Fibroblast of lung (primary cell): ENCODE results near the gene MYH10. TPM values are rescaled to one million over a fixed set of nuclear protein-coding genes. Genes with fewer than 3 reads are reported as not detected.

Source experiments
- DNase-seq, 2 donors: peaks; one replicate each; pipeline versions ENCODE4 v3.0.0 to v3.0.0-alpha.2; 2010; ENCODE audit warnings: low read depth in 2 of 2
- H2AFZ ChIP-seq: 2 replicates; pipeline ENCODE4 v1.5.1; 2012; ENCODE audit warnings: low read length, control low read depth, inconsistent platforms
- H3K27ac ChIP-seq: 2 replicates; pipeline ENCODE4 v1.5.1; 2011; ENCODE audit warnings: low read length, control low read depth; ENCODE audit not compliant: insufficient read depth
- H3K27me3 ChIP-seq: 2 replicates; pipeline ENCODE4 v1.5.1; 2011; ENCODE audit warnings: mild to moderate bottlenecking, low read length; ENCODE audit not compliant: control insufficient read depth, insufficient read depth
- H3K36me3 ChIP-seq: 2 replicates; pipeline ENCODE4 v1.5.1; 2011; ENCODE audit warnings: low read length; ENCODE audit not compliant: control insufficient read depth, insufficient read depth
- H3K4me1 ChIP-seq: 2 replicates; pipeline ENCODE4 v1.5.1; 2011; ENCODE audit warnings: low read length; ENCODE audit not compliant: control insufficient read depth, insufficient read depth; ENCODE audit errors: extremely low read depth
- H3K4me2 ChIP-seq: 2 replicates; pipeline ENCODE4 v1.5.1; 2011; ENCODE audit warnings: low read length, control low read depth; ENCODE audit not compliant: insufficient read depth; ENCODE audit errors: extremely low read depth
- H3K4me3 ChIP-seq, 4 experiments: fragments of 200-600 bp in 1 of 4; sonication (generic) in 1 of 4; replicated peaks in 1 of 4; 2 replicates each; pipeline ENCODE4 v1.5.1; 2011 to 2016; ENCODE audit warnings: low read length in 4 of 4, low read depth in 3 of 4, mild to moderate bottlenecking in 3 of 4, control low read depth in 2 of 4, inconsistent platforms in 1 of 4, mixed read lengths in 1 of 4; ENCODE audit not compliant: insufficient read depth in 1 of 4; ENCODE audit errors: control extremely low read depth in 1 of 4
- H3K79me2 ChIP-seq: 2 replicates; pipeline ENCODE4 v1.5.1; 2012; ENCODE audit warnings: mild to moderate bottlenecking, low read length, inconsistent platforms; ENCODE audit not compliant: control insufficient read depth, insufficient read depth
- H3K9ac ChIP-seq: 2 replicates; pipeline ENCODE4 v1.5.1; 2011; ENCODE audit warnings: mild to moderate bottlenecking, low read length, control low read depth; ENCODE audit not compliant: insufficient read depth
- H3K9me3 ChIP-seq: 2 replicates; pipeline ENCODE4 v1.5.1; 2012; ENCODE audit warnings: low read depth, low read length; ENCODE audit not compliant: control insufficient read depth, insufficient read depth
- H4K20me1 ChIP-seq: 2 replicates; pipeline ENCODE4 v1.5.1; 2011; ENCODE audit warnings: low read length; ENCODE audit not compliant: control insufficient read depth, insufficient read depth; ENCODE audit errors: extremely low read depth
- EZH2 ChIP-seq: IDR thresholded peaks from 2 replicates; pipeline ENCODE4 v1.5.1; 2012; ENCODE audit warnings: low read length, control low read depth, mild to moderate bottlenecking; ENCODE audit errors: missing control alignments
- polyA plus RNA-seq, 2 donors: library from polyadenylated mRNA; depleted of rRNA in 1 of 2; stranded (reverse) in 1 of 2; unstranded in 1 of 2; fragments of >200 nt; gene quantifications; 2 replicates each; pipeline ENCODE4 v1.2.1, GENCODE V29; 2011 to 2012; ENCODE audit warnings: missing spikeins in 1 of 2
- total RNA-seq: library from RNA; depleted of rRNA; stranded (reverse); fragments of >200 nt; gene quantifications from 2 replicates; pipeline ENCODE4 v1.2.1, GENCODE V29; 2014
- TF ChIP-seq, protein P1 (sequence below), 2 donors: IDR thresholded peaks in 1 of 2; conservative IDR thresholded peaks in 1 of 2; 1 replicate in 1 of 2; 2 replicates in 1 of 2; pipeline ENCODE4 v1.5.1; 2011 to 2012; ENCODE audit warnings: low read length in 2 of 2, control low read depth in 1 of 2, inconsistent platforms in 1 of 2, low read depth in 1 of 2, mild to moderate bottlenecking in 1 of 2

MYH10 gene
- total and polyA plus RNA-seq, 2 donors (not counting 1 experiment from before 2014, with no cell fraction given): 54.6 to 104 TPM

DNA sequence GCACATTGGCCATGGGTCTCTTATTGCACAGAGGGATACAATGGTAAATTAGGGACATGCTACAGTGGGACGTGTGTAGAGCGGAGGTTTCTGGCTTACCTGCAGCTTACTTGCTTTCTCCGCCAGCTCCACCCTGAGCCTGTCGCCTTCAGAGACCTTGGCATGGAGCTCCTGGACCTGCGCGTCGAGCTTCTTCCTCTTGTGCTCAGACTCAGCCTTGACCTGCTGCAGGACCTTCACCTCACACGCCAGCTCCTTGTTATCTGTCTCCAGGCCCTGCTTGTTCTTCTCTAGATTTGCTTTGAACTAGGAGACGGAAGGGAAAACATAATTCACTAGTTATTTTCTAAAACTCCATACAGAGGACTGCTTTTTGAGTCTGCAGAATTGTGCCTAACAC is 131.4 kb downstream of the MYH10 start:
- no peak overlapping the region for H2AFZ ChIP-seq
- H3K36me3 ChIP-seq: peaks cover 16% of the 10 kb centered on the region
- H3K27ac ChIP-seq: no peak overlapping the region
- no peak overlapping the region for H3K4me2 ChIP-seq
- H3K4me1 ChIP-seq: no peaks in the 10 kb centered on the region
- DNase-seq: no peak
- no peak overlapping the region for H3K4me3 ChIP-seq
- no peaks in the 10 kb centered on the region for H3K9me3 ChIP-seq
- no peaks in the 10 kb centered on the region for H3K79me2 ChIP-seq
- H3K27me3 ChIP-seq: no peaks in the 10 kb centered on the region
- H4K20me1 ChIP-seq: no peaks in the 10 kb centered on the region
- TF ChIP-seq, protein P1, sequence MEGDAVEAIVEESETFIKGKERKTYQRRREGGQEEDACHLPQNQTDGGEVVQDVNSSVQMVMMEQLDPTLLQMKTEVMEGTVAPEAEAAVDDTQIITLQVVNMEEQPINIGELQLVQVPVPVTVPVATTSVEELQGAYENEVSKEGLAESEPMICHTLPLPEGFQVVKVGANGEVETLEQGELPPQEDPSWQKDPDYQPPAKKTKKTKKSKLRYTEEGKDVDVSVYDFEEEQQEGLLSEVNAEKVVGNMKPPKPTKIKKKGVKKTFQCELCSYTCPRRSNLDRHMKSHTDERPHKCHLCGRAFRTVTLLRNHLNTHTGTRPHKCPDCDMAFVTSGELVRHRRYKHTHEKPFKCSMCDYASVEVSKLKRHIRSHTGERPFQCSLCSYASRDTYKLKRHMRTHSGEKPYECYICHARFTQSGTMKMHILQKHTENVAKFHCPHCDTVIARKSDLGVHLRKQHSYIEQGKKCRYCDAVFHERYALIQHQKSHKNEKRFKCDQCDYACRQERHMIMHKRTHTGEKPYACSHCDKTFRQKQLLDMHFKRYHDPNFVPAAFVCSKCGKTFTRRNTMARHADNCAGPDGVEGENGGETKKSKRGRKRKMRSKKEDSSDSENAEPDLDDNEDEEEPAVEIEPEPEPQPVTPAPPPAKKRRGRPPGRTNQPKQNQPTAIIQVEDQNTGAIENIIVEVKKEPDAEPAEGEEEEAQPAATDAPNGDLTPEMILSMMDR (conservative IDR thresholded peaks at IDR 0.05 in 1 of 2, IDR thresholded peaks at IDR 0.05 in 1 of 2; ENCODE audit: low read depth in 1 of 2, low read length in 2 of 2): no peak
- no peak for TF ChIP-seq EZH2
- H3K9ac ChIP-seq: no peak overlapping the region

DNA sequence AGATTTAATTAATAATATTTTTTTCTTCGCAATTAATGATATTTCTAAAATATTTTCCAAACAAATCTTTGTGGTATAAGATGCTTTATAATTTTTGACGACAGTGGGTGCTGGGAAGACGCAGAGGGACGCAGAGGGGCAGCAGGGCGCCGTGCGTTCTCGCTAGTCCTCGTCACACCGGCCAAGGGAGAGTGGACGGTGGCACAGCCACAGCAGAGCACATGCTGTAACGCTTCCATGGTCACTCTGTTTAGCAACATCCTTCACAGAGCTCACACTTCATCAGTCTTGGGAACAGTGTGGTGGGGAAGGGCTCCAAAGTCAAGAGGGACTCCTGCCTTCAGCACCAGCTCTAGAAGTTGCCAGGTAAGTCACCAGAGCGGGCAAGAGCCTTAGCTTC is 134.4 kb downstream of the MYH10 start:
- H3K36me3 ChIP-seq: peaks cover 16% of the 10 kb centered on the region
- H3K9ac ChIP-seq: no peak overlapping the region
- no peaks in the 10 kb centered on the region for H4K20me1 ChIP-seq
- H3K4me1 ChIP-seq: no peaks in the 10 kb centered on the region
- no peaks in the 10 kb centered on the region for H3K9me3 ChIP-seq
- no peak overlapping the region for H3K4me2 ChIP-seq
- H2AFZ ChIP-seq: no peak overlapping the region
- H3K79me2 ChIP-seq: no peaks in the 10 kb centered on the region
- no peaks in the 10 kb centered on the region for H3K27me3 ChIP-seq
- H3K27ac ChIP-seq: no peak overlapping the region
- TF ChIP-seq, protein P1 (conservative IDR thresholded peaks at IDR 0.05 in 1 of 2, IDR thresholded peaks at IDR 0.05 in 1 of 2; ENCODE audit: low read depth in 1 of 2, low read length in 2 of 2): no peak
- TF ChIP-seq EZH2: no peak
- DNase-seq: no peak
- no peak overlapping the region for H3K4me3 ChIP-seq

GRCh38 chr17:8494506-8495111 is 135.9 kb downstream of the MYH10 start:
- H3K79me2 ChIP-seq: no peaks in the 10 kb centered on the region
- no peaks in the 10 kb centered on the region for H4K20me1 ChIP-seq
- no peak overlapping the region for H3K9ac ChIP-seq
- H3K36me3 ChIP-seq: peaks cover 12% of the 10 kb centered on the region
- DNase-seq: no peak
- no peak overlapping the region for H3K4me2 ChIP-seq
- H2AFZ ChIP-seq: no peak overlapping the region
- H3K27ac ChIP-seq: no peak overlapping the region
- TF ChIP-seq, protein P1 (conservative IDR thresholded peaks at IDR 0.05 in 1 of 2, IDR thresholded peaks at IDR 0.05 in 1 of 2; ENCODE audit: low read depth in 1 of 2, low read length in 2 of 2): no peak
- TF ChIP-seq EZH2: no peak
- no peak overlapping the region for H3K4me3 ChIP-seq
- H3K27me3 ChIP-seq: no peaks in the 10 kb centered on the region
- no peaks in the 10 kb centered on the region for H3K9me3 ChIP-seq
- H3K4me1 ChIP-seq: no peaks in the 10 kb centered on the region
